ENCODE data around the gene TSPO2.

GRCh38 chr6:41072836-41073202, 30.6 kb downstream of the TSPO2 start, which contains the start of gene NFYA:
- TF ChIP-seq CTCF (IDR thresholded peaks at IDR 0.05) (no peak), POLR2A (IDR thresholded peaks at IDR 0.05) (no peak)
